GM12878 (cell line): ENCODE data around the gene MRPL55. TPM values are rescaled to one million over a fixed set of nuclear protein-coding genes. Genes with fewer than 3 reads are reported as not detected.

Source experiments
- ATAC-seq: fragments of 200-7000 bp; cut with Tn5 transposase; 3 replicates; pipeline ENCODE4 v1.9.1; 2020; ENCODE audit warnings: mild to moderate bottlenecking, moderate library complexity
- BruUV-seq: library from RNA; stranded (reverse); fragments of 400-500 nt; replicated peaks from 2 replicates; lab custom pipeline; 2021; lab: Mats Ljungman, UMichigan
- CTCF ChIA-PET: fragments of 300-600 bp; sonication (Branson Sonifier 250); formaldehyde crosslinking; extraction: SDS; loops from one replicate; lab custom pipeline; 2021; ENCODE audit warnings: inconsistent platforms; lab: Yijun Ruan, JAX
- POLR2A ChIA-PET: fragments of 350-600 bp; formaldehyde crosslinking; extraction: SDS; loops from one replicate; lab custom pipeline; 2021; ENCODE audit warnings: inconsistent platforms; lab: Charles Lee
- RAD21 ChIA-PET: fragments of 300-600 bp; sonication (Branson Sonifier 250); formaldehyde crosslinking; loops from one replicate; lab custom pipeline; 2023; ENCODE audit warnings: antibody characterized with exemption; ENCODE audit not compliant: unreplicated experiment; lab: Charles Lee
- SMC1A ChIA-PET: fragments of 300-600 bp; sonication (Branson Sonifier 250); formaldehyde crosslinking; loops from one replicate; lab custom pipeline; 2023; ENCODE audit not compliant: unreplicated experiment, uncharacterized antibody; lab: Charles Lee
- DNase-seq: peaks from one replicate; pipeline ENCODE4 v3.0.0-alpha.2; 2011; ENCODE audit warnings: low read depth, low spot score
- FAIRE-seq: peaks from 3 replicates; lab custom pipeline; 2011; peaks lifted over from hg19 to GRCh38; lab: Jason Lieb, UNC
- H2AFZ ChIP-seq: 2 replicates; pipeline ENCODE4 v1.6.0; 2011; ENCODE audit warnings: low read depth, low read length, control low read depth; ENCODE audit not compliant: control insufficient read depth
- H3K27ac ChIP-seq: 2 replicates; pipeline ENCODE4 v1.5.1; 2011; ENCODE audit warnings: control low read depth; ENCODE audit not compliant: control insufficient read depth, insufficient read depth
- H3K27me3 ChIP-seq, 2 experiments: replicated peaks in 1 of 2; 2 replicates each; pipeline versions ENCODE4 v1.6.0 to v1.6.1; 2011; ENCODE audit warnings: low read length in 1 of 2; ENCODE audit not compliant: control insufficient read depth in 2 of 2, insufficient read depth in 2 of 2
- H3K36me3 ChIP-seq, 2 experiments: 2 replicates each; pipeline ENCODE4 v1.5.1; 2011; ENCODE audit warnings: low read length in 1 of 2; ENCODE audit not compliant: control insufficient read depth in 2 of 2, insufficient read depth in 2 of 2
- H3K4me1 ChIP-seq: 2 replicates; pipeline ENCODE4 v1.6.1; 2011; ENCODE audit warnings: mild to moderate bottlenecking, low read length, moderate library complexity, mixed read lengths; ENCODE audit not compliant: control insufficient read depth, insufficient read depth
- H3K4me2 ChIP-seq: 2 replicates; pipeline ENCODE4 v1.6.0; 2011; ENCODE audit warnings: control low read depth; ENCODE audit not compliant: control insufficient read depth, insufficient read depth
- H3K4me3 ChIP-seq: fragments of 200-600 bp; sonication (generic); 2 replicates; pipeline ENCODE4 v1.5.1; 2016
- H3K79me2 ChIP-seq: 2 replicates; pipeline ENCODE4 v1.6.0; 2011; ENCODE audit warnings: low read length; ENCODE audit not compliant: control insufficient read depth, insufficient read depth
- H3K9ac ChIP-seq: 2 replicates; pipeline ENCODE4 v1.8.0; 2011; ENCODE audit warnings: low read length, control low read depth, mixed read lengths; ENCODE audit not compliant: control insufficient read depth, insufficient read depth
- H3K9me3 ChIP-seq: replicated peaks from 3 replicates; pipeline ENCODE4 v1.5.1; 2011; ENCODE audit warnings: mild to moderate bottlenecking, low read length; ENCODE audit not compliant: control insufficient read depth, insufficient read depth
- H4K20me1 ChIP-seq: 2 replicates; pipeline ENCODE4 v1.6.0; 2011; ENCODE audit not compliant: control insufficient read depth, insufficient read depth
- ESRRA ChIP-seq: IDR thresholded peaks from 2 replicates; pipeline ENCODE4 v1.6.1; 2012; ENCODE audit warnings: mild to moderate bottlenecking, low read length, improper control_type of control experiment
- GATAD2B ChIP-seq: fragments of 450-650 bp; conservative IDR thresholded peaks from 2 replicates; pipeline ENCODE4 v1.6.1; 2017; ENCODE audit warnings: low read depth, mild to moderate bottlenecking, moderate library complexity
- MYB ChIP-seq: fragments of 150-350 bp; IDR thresholded peaks from 2 replicates; pipeline ENCODE4 v1.6.1; 2014; ENCODE audit warnings: mild to moderate bottlenecking, low read depth, low read length, borderline replicate concordance
- NKRF ChIP-seq: fragments of 450-650 bp; conservative IDR thresholded peaks from 2 replicates; pipeline ENCODE4 v1.6.1; 2017; ENCODE audit warnings: mild to moderate bottlenecking, moderate library complexity
- POLR2AphosphoS2 ChIP-seq: IDR thresholded peaks from 2 replicates; pipeline ENCODE4 v1.6.1; 2011; ENCODE audit warnings: low read depth, mild to moderate bottlenecking, low read length, improper control_type of control experiment, moderate library complexity
- RB1 ChIP-seq: fragments of 450-650 bp; formaldehyde crosslinking; IDR thresholded peaks from 2 replicates; pipeline ENCODE4 v1.6.1; 2017; ENCODE audit warnings: mild to moderate bottlenecking, borderline replicate concordance
- SIN3A ChIP-seq: IDR thresholded peaks from 2 replicates; pipeline ENCODE4 v1.6.1; 2012; ENCODE audit warnings: low read depth, low read length, improper control_type of control experiment
- SIX5 ChIP-seq: IDR thresholded peaks from 2 replicates; pipeline ENCODE4 v1.6.1; 2011; ENCODE audit warnings: mild to moderate bottlenecking, low read depth, low read length, moderate library complexity; ENCODE audit not compliant: severe bottlenecking
- ZBED1 ChIP-seq: IDR thresholded peaks from 2 replicates; pipeline ENCODE4 v1.6.1; 2016; ENCODE audit warnings: borderline replicate concordance
- WGBS: methylation state at CpG from one replicate; pipeline ENCODE4 v1.1.6; 2016; ENCODE audit warnings: low lambda C conversion rate; ENCODE audit not compliant: insufficient replicate concordance, insufficient coverage; ENCODE audit errors: missing lambda C conversion rate; 5-methylcytosine and 5-hydroxymethylcytosine counted together
- in situ Hi-C: fragments of 300-500 bp; cut with MboI; formaldehyde crosslinking; loops from 9 replicates; pipeline ENCODE4 v1.14.3; 2018; ENCODE audit warnings: mixed read lengths
- intact Hi-C: fragments of 100-400 bp; cut with micrococcal nuclease; formaldehyde crosslinking; loops from one replicate; pipeline ENCODE4 v1.14.2; 2022; ENCODE audit not compliant: unreplicated experiment
- polyA plus RNA-seq, 11 experiments: library from polyadenylated mRNA; depleted of rRNA in 4 of 11; unstranded in 6 of 11; stranded (reverse) in 5 of 11; fragments of >200 nt; fragmentation: Nextera tagmentation in 4 of 11; fragmentation: Illumina TruSeq in 1 of 11; extraction: Ambion mirVana in 4 of 11; extraction: Trizol in 1 of 11; gene quantifications; 1 replicate in 1 of 11; 2 replicates in 10 of 11; pipeline versions ENCODE4 v1.2.1 to v1.2.3, GENCODE V29; 2011 to 2016; ENCODE audit warnings: inconsistent platforms in 2 of 11, missing spikeins in 2 of 11, low read depth in 1 of 11
- total RNA-seq, 4 experiments: library from RNA; depleted of rRNA in 3 of 4; stranded (reverse); fragments of >200 nt in 3 of 4; fragmentation: Illumina TruSeq in 1 of 4; extraction: Trizol in 1 of 4; gene quantifications; 2 replicates each; pipeline versions ENCODE4 v1.2.1 to v1.2.3, GENCODE V29; 2013 to 2021
- TF ChIP-seq, protein P1 (sequence below): IDR thresholded peaks from 2 replicates; pipeline ENCODE4 v1.6.1; 2011; ENCODE audit warnings: borderline replicate concordance, low read depth, mild to moderate bottlenecking, moderate library complexity, mixed read lengths, low read length; ENCODE audit not compliant: insufficient read depth; ENCODE audit errors: extremely low read length
- TF ChIP-seq, protein P2 (sequence below): fragments of 450-650 bp; IDR thresholded peaks from 2 replicates; pipeline ENCODE4 v1.6.1; 2016; ENCODE audit warnings: mild to moderate bottlenecking, moderate library complexity, borderline replicate concordance

Gene MRPL55
- total and polyA plus RNA-seq, 10 of the 15 experiments (the other 5 are each of a cell fraction or from before 2014, with no cell fraction given), result 15.1 to 143 (median 55.8) TPM

GRCh38 chr1:228120351-228120750 is 11.3 kb upstream of the MRPL55 start:
- ChIA-PET SMC1A (no interaction called here), CTCF (interaction anchor here (1.3 kb wide), 1 partner anchor 121 kb away, joined by 3 read pairs; no protein-coding TSS in a partner anchor), RAD21 (no interaction called here)
- H3K9me3 ChIP-seq, result no peaks in the 10 kb centered on the region; the same call in 2 of the 3 replicates
- H3K36me3 ChIP-seq, result no peaks in the 10 kb centered on the region
- DNase-seq, result no peak
- no peak overlapping the region for H3K4me2 ChIP-seq
- no peaks in the 10 kb centered on the region for H3K79me2 ChIP-seq
- no peak overlapping the region for H2AFZ ChIP-seq
- H3K27ac ChIP-seq, result no peak overlapping the region
- TF ChIP-seq ESRRA (no peak), NKRF (no peak), MYB (no peak), SIX5 (no peak), POLR2AphosphoS2 (no peak), RB1 (no peak), ZBED1 (no peak), GATAD2B (no peak), SIN3A (no peak)
- TF ChIP-seq, protein P1, sequence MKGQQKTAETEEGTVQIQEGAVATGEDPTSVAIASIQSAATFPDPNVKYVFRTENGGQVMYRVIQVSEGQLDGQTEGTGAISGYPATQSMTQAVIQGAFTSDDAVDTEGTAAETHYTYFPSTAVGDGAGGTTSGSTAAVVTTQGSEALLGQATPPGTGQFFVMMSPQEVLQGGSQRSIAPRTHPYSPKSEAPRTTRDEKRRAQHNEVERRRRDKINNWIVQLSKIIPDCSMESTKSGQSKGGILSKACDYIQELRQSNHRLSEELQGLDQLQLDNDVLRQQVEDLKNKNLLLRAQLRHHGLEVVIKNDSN, result no peak
- TF ChIP-seq, protein P2, sequence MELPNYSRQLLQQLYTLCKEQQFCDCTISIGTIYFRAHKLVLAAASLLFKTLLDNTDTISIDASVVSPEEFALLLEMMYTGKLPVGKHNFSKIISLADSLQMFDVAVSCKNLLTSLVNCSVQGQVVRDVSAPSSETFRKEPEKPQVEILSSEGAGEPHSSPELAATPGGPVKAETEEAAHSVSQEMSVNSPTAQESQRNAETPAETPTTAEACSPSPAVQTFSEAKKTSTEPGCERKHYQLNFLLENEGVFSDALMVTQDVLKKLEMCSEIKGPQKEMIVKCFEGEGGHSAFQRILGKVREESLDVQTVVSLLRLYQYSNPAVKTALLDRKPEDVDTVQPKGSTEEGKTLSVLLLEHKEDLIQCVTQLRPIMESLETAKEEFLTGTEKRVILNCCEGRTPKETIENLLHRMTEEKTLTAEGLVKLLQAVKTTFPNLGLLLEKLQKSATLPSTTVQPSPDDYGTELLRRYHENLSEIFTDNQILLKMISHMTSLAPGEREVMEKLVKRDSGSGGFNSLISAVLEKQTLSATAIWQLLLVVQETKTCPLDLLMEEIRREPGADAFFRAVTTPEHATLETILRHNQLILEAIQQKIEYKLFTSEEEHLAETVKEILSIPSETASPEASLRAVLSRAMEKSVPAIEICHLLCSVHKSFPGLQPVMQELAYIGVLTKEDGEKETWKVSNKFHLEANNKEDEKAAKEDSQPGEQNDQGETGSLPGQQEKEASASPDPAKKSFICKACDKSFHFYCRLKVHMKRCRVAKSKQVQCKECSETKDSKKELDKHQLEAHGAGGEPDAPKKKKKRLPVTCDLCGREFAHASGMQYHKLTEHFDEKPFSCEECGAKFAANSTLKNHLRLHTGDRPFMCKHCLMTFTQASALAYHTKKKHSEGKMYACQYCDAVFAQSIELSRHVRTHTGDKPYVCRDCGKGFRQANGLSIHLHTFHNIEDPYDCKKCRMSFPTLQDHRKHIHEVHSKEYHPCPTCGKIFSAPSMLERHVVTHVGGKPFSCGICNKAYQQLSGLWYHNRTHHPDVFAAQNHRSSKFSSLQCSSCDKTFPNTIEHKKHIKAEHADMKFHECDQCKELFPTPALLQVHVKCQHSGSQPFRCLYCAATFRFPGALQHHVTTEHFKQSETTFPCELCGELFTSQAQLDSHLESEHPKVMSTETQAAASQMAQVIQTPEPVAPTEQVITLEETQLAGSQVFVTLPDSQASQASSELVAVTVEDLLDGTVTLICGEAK, result no peak
- TF ChIP-seq, all 136 proteins: peak for 0
- no peaks in the 10 kb centered on the region for H4K20me1 ChIP-seq
- in situ Hi-C loops, result no loop called here
- POLR2A ChIA-PET, result no interaction called here
- no peak for ATAC-seq
- WGBS, result 95% methylated on average over 1 of the region's 1 CpG
- no peak overlapping the region for H3K4me3 ChIP-seq
- no peaks in the 10 kb centered on the region for H3K27me3 ChIP-seq
- BruUV-seq, result no TSS peak
- intact Hi-C loops, result no loop called here
- H3K9ac ChIP-seq, result no peak overlapping the region
- FAIRE-seq, result no peak
- H3K4me1 ChIP-seq, result no peaks in the 10 kb centered on the region
